Cardiac fibroblast (primary cell): ENCODE data around the gene PTPRD.

Experiments used
- DNase-seq, 2 donors: peaks; one replicate each; pipeline versions ENCODE4 v3.0.0 to v3.0.0-alpha.2; 2010; ENCODE audit warnings: low read depth in 2 of 2
- H3K4me3 ChIP-seq, 2 donors: replicated peaks in 1 of 2; 1 replicate in 1 of 2; 2 replicates in 1 of 2; pipeline ENCODE4 v1.5.1; 2011; ENCODE audit warnings: low read depth in 2 of 2, low read length in 2 of 2, mild to moderate bottlenecking in 2 of 2, moderate library complexity in 1 of 2
- CTCF ChIP-seq: IDR thresholded peaks from one replicate; pipeline ENCODE4 v1.5.1; 2011; ENCODE audit warnings: low read depth, mild to moderate bottlenecking, low read length, inconsistent platforms

The PTPRD gene

DNA sequence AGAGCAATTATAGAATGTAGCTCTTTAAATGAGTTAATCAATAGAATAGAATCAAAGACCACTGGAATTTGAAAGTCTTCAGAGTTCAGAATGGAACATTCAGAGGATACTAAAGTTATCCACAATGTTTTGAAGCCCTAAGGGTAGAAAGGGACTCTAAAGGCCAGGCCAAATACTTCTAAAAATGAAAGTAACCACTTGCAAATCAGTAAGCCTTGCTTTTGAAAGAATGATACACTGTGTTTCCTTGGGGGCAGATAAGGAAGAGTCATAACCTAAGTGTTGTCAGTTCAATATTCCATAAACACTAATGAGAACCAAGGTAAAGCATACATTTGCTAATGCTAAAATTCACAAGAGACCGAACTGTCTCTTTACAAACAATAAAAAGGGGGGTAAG lies 813.5 kb downstream of the PTPRD start:
- TF ChIP-seq CTCF = no peak
- H3K4me3 ChIP-seq = no peak overlapping the region
- DNase-seq = no peak

GRCh38 chr9:9792144-9792857 lies 820.5 kb downstream of the PTPRD start:
- no peak overlapping the region for H3K4me3 ChIP-seq
- DNase-seq = no peak
- TF ChIP-seq CTCF = no peak

DNA sequence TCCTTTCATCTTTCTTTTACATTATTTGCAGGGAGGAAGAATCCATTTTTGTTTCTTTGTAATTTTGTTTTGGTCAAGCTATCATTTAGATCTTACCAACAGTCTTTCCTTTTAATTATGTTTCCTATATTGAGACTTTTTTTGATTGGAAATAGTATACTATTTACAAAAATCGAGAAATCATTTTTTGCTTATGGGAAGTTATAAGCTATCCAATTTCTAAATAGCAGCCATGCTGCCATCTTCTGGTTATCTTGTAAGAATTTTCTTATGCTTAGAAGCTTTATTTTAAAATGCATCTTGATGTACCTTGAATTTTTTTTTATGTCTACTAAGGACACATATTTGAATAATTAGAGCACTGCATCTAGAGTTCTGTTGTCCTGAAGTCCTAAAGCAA lies 821.2 kb downstream of the PTPRD start:
- TF ChIP-seq CTCF = no peak
- H3K4me3 ChIP-seq = no peak overlapping the region
- peak in 1 of 2 donors; percentile 7 for DNase-seq

- TF ChIP-seq CTCF = peak; percentile 47
- DNase-seq = peak; percentile 5 to 18
- no peak overlapping the region for H3K4me3 ChIP-seq
Measured at GRCh38 chr9:9790216-9790872, 822.5 kb downstream of the PTPRD start.

GRCh38 chr9:9783711-9784110 lies 829.1 kb downstream of the PTPRD start:
- no peak for TF ChIP-seq CTCF

GRCh38 chr9:9783211-9783610 lies 829.6 kb downstream of the PTPRD start:
- no peak overlapping the region for H3K4me3 ChIP-seq
- TF ChIP-seq CTCF = no peak
- no peak for DNase-seq

More at GRCh38 chr9:9783711-9784110, 829.1 kb downstream of the PTPRD start:
- no peak overlapping the region for H3K4me3 ChIP-seq
- DNase-seq = no peak

GRCh38 chr9:9778293-9778692 lies 834.5 kb downstream of the PTPRD start:
- no peak for TF ChIP-seq CTCF
- no peak for DNase-seq

More at GRCh38 chr9:9778293-9778692, 834.5 kb downstream of the PTPRD start:
- no peak overlapping the region for H3K4me3 ChIP-seq
